ENCODE results near the gene OR2V2. TPM values are rescaled to one million over a fixed set of nuclear protein-coding genes. Genes with fewer than 3 reads are reported as not detected.

The OR2V2 gene
- total RNA-seq, 1 experiment from 2014 or later = not detected

DNA sequence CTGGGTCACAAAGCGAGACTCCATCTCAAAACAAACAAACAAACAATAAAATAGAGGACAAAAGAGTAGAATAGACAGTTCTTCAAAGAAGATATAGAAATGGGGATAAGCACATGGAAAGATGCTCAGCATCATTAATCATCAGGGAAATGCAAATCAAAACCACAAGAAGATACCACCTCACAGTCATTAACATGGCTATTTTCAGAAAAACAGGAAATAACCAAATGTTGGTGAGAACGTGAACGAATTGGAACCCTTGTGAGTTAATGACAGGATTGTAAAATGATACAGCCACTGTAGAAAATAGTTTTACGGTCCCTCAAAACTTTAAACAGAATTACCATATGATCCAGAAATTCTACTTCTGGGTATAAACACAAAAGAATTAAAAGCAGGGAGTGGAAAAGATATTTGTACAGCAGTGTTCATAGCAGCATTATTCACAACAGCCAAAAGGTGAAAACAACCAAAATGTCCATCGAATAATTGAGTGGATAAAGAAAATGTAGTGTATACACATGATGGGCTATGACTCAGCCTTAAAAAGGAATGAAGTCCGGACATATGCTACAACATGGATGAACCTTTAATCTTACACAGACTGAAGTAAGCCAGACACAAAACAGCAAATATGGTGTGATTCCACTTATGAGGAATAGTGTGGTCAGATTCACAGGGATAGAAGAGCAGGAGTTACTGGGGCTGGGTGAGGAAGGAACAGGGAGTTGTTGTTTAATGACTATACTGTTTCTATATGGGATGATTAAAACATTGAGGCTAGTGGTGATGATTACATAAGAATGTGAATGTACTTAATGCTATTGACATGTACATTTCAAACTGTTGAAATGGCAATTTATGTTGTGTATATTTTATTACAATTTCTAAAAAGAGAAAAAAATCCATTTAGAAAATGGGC, 19.7 kb downstream of the OR2V2 start:
- intact Hi-C loops (cut with micrococcal nuclease) = no loop called here
- TF ChIP-seq EZH2phosphoT487 (IDR thresholded peaks at IDR 0.05; ENCODE audit: borderline replicate concordance, low read length) (no peak), EZH2 (IDR thresholded peaks at IDR 0.05; ENCODE audit: low read length, unreplicated experiment) (no peak)
- TF ChIP-seq, protein P1, sequence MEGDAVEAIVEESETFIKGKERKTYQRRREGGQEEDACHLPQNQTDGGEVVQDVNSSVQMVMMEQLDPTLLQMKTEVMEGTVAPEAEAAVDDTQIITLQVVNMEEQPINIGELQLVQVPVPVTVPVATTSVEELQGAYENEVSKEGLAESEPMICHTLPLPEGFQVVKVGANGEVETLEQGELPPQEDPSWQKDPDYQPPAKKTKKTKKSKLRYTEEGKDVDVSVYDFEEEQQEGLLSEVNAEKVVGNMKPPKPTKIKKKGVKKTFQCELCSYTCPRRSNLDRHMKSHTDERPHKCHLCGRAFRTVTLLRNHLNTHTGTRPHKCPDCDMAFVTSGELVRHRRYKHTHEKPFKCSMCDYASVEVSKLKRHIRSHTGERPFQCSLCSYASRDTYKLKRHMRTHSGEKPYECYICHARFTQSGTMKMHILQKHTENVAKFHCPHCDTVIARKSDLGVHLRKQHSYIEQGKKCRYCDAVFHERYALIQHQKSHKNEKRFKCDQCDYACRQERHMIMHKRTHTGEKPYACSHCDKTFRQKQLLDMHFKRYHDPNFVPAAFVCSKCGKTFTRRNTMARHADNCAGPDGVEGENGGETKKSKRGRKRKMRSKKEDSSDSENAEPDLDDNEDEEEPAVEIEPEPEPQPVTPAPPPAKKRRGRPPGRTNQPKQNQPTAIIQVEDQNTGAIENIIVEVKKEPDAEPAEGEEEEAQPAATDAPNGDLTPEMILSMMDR (conservative IDR thresholded peaks at IDR 0.05; ENCODE audit: low read depth, low read length) = no peak
- H3K36me3 ChIP-seq (ENCODE audit: low read depth, low read length) = no peaks in the 10 kb centered on the region
- H3F3A ChIP-seq (ENCODE audit: low read length, unreplicated experiment) = no peaks in the 10 kb centered on the region
- no peak overlapping the region for H3K27ac ChIP-seq (ENCODE audit: low read length)
- H4K20me1 ChIP-seq (ENCODE audit: low read length) = no peaks in the 10 kb centered on the region
- no TSS peak for BruUV-seq (replicated peaks)
- ChIA-PET CTCF (interaction anchor here (0.7 kb wide), 1 partner anchor 74 kb away, joined by 5 read pairs; no protein-coding TSS in a partner anchor), POLR2A (ENCODE audit: unreplicated experiment) (no interaction called here)
- no peaks in the 10 kb centered on the region for H3K9me3 ChIP-seq (ENCODE audit: low read length)
- no peak overlapping the region for H3K4me3 ChIP-seq (ENCODE audit: low read length)
- peak overlapping the region; percentile 59; the same call in 1 of the 2 replicates for H3K4me2 ChIP-seq (ENCODE audit: low read length)
- peak; percentile 27 for DNase-seq
- peak; percentile 53; the same call in 1 of the 2 replicates for ATAC-seq
- H2AFZ ChIP-seq (ENCODE audit: low read length) = peak overlapping the region; percentile 51; the same call in 1 of the 2 replicates
- 0 out of 2 replicates have a peak, but pooled peaks cover 7% of the 10 kb centered on the region for H3K4me1 ChIP-seq (ENCODE audit: insufficient read depth, low read length)
- H3K79me2 ChIP-seq (ENCODE audit: low read length) = no peaks in the 10 kb centered on the region
- no peaks in the 10 kb centered on the region for H3K9me2 ChIP-seq (replicated peaks; ENCODE audit: low read length)
- H3K27me3 ChIP-seq (ENCODE audit: low read length) = no peaks in the 10 kb centered on the region
- no peak overlapping the region for H3K9ac ChIP-seq (ENCODE audit: low read length)

DNA sequence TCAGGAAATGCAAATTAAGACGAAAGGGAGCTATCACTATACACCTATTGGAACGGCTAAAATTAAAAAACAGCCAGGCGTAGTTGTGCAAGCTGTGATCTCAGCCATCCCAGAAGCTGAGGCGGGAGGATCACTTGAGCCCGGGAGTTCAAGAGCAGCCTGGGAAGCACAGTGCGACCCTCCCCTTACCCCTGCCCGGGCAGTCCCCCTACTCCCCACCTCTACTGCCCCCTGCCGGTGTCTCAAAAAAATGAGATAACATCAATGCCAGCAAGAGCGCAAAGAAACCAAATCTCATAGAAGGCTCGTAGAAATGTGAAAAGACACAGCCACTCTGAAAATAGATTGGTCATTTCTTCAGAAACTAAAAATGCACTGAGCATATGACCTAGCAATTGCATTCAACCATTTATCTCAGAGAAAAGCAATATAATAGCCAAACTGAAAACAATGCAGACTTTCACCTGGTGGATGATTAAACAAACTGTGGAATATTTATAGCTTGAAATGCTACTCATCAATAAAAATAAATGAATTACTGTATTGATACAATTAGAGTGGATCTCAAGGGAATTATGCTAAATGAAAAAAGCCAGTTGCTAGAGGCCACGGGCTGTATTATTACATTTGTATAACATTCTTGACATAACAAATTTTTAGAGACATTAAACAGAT, 20.6 kb downstream of the OR2V2 start:
- no peaks in the 10 kb centered on the region for H4K20me1 ChIP-seq (ENCODE audit: low read length)
- no peak overlapping the region for H3K27ac ChIP-seq (ENCODE audit: low read length)
- peaks cover 11% of the 10 kb centered on the region; the same call in 1 of the 2 replicates for H3K4me1 ChIP-seq (ENCODE audit: insufficient read depth, low read length)
- H3K9ac ChIP-seq (ENCODE audit: low read length) = no peak overlapping the region
- peak overlapping the region; percentile 51 for H2AFZ ChIP-seq (ENCODE audit: low read length)
- no peaks in the 10 kb centered on the region for H3K9me3 ChIP-seq (ENCODE audit: low read length)
- CTCF ChIA-PET = interaction anchor here (0.7 kb wide), 1 partner anchor 75 kb away, joined by 5 read pairs; no protein-coding TSS in a partner anchor
- intact Hi-C loops (cut with micrococcal nuclease) = no loop called here
- DNase-seq (peak; percentile 35), ATAC-seq (peak; percentile 27)
- H3F3A ChIP-seq (ENCODE audit: low read length, unreplicated experiment) = no peaks in the 10 kb centered on the region
- peak overlapping the region; percentile 59 for H3K4me2 ChIP-seq (ENCODE audit: low read length)
- H3K27me3 ChIP-seq (ENCODE audit: low read length) = no peaks in the 10 kb centered on the region
- peak overlapping the region; percentile 19 for H3K4me3 ChIP-seq (ENCODE audit: low read length)
- POLR2A ChIA-PET (ENCODE audit: unreplicated experiment) = interaction anchor here (0.6 kb wide), 1 partner anchor 11 kb away, joined by 3 read pairs; no protein-coding TSS in a partner anchor
- no peaks in the 10 kb centered on the region for H3K79me2 ChIP-seq (ENCODE audit: low read length)
- TF ChIP-seq, protein P1 (conservative IDR thresholded peaks at IDR 0.05; ENCODE audit: low read depth, low read length) = peak; percentile 79
- no peak for TF ChIP-seq EZH2 (IDR thresholded peaks at IDR 0.05; ENCODE audit: low read length, unreplicated experiment)
- H3K9me2 ChIP-seq (replicated peaks; ENCODE audit: low read length) = no peaks in the 10 kb centered on the region
- no TSS peak for BruUV-seq (replicated peaks)
- no peaks in the 10 kb centered on the region for H3K36me3 ChIP-seq (ENCODE audit: low read depth, low read length)
